Activated CD4-positive, alpha-beta T cell treated with anti-CD3 and anti-CD28 coated beads for 36 hours (primary cell): Measurements from ENCODE around the gene BICD1. TPM values are rescaled to one million over a fixed set of nuclear protein-coding genes. Genes with fewer than 3 reads are reported as not detected.
"Not testable (repeated sequence)": the region's sequence is repeated elsewhere in the genome, so short reads cannot be mapped to it uniquely, and the experiment has no call there.

Source experiments
- ATAC-seq: fragments of 200-7000 bp; cut with Tn5 transposase; one replicate; pipeline ENCODE4 v1.10.0; 2021; ENCODE audit warnings: mild to moderate bottlenecking, moderate library complexity
- CTCF ChIA-PET: fragments of 350-600 bp; sonication (Branson Sonifier 250); formaldehyde crosslinking; loops from one replicate; lab custom pipeline; 2021; ENCODE audit warnings: antibody characterized with exemption; lab: Charles Lee
- POLR2A ChIA-PET: fragments of 350-600 bp; sonication (Branson Sonifier 250); formaldehyde crosslinking; loops from one replicate; lab custom pipeline; 2021; ENCODE audit warnings: antibody characterized with exemption, inconsistent platforms; lab: Charles Lee
- DNase-seq: peaks from one replicate; pipeline ENCODE4 v3.0.0-alpha.2; 2020
- H3K27ac Mint-ChIP-seq: one replicate; pipeline ENCODE4 v1.8.0; 2021; ENCODE audit warnings: mixed read lengths
- H3K27me3 Mint-ChIP-seq: one replicate; pipeline ENCODE4 v1.8.0; 2021; ENCODE audit warnings: mixed read lengths
- H3K36me3 Mint-ChIP-seq: one replicate; pipeline ENCODE4 v1.8.0; 2021; ENCODE audit warnings: low read depth, mixed read lengths
- H3K4me1 Mint-ChIP-seq: one replicate; pipeline ENCODE4 v1.8.0; 2021; ENCODE audit warnings: mixed read lengths
- H3K4me3 Mint-ChIP-seq: one replicate; pipeline ENCODE4 v1.8.0; 2021; ENCODE audit warnings: mild to moderate bottlenecking, moderate library complexity, mixed read lengths
- H3K9me3 Mint-ChIP-seq: one replicate; pipeline ENCODE4 v1.8.0; 2021; ENCODE audit warnings: low read depth, mixed read lengths
- intact Hi-C, 2 experiments: fragments of 100-400 bp; cut with DNase I in 1 of 2; cut with micrococcal nuclease in 1 of 2; formaldehyde crosslinking; loops; one replicate each; pipeline versions ENCODE4 v1.14.2 to v1.15.1; 2022 to 2024; cut with DNase I, micrococcal nuclease
- total RNA-seq, 2 experiments: library from RNA; stranded (reverse); gene quantifications; one replicate each; pipeline ENCODE4 v1.2.3, GENCODE V29; 2021

BICD1 gene
- total RNA-seq, 2 experiments from 2014 or later = 12.7 to 15.1 TPM

- DNase-seq = no peak
- Mint-ChIP-seq H3K4me1 (peaks cover 9% of the 10 kb centered on the region), H3K27me3 (no peaks in the 10 kb centered on the region), H3K27ac (no peak overlapping the region), H3K9me3 (peaks cover 2% of the 10 kb centered on the region), H3K4me3 (no peak overlapping the region), H3K36me3 (no peaks in the 10 kb centered on the region)
- POLR2A ChIA-PET = no interaction called here
- no peak for ATAC-seq
- intact Hi-C loops = no loop called here
- CTCF ChIA-PET = interaction anchor here (0.6 kb wide), 1 partner anchor 48 kb away, joined by 3 read pairs; no protein-coding TSS in a partner anchor
Measured at GRCh38 chr12:32265456-32265855, 158.8 kb downstream of the BICD1 start.

DNA sequence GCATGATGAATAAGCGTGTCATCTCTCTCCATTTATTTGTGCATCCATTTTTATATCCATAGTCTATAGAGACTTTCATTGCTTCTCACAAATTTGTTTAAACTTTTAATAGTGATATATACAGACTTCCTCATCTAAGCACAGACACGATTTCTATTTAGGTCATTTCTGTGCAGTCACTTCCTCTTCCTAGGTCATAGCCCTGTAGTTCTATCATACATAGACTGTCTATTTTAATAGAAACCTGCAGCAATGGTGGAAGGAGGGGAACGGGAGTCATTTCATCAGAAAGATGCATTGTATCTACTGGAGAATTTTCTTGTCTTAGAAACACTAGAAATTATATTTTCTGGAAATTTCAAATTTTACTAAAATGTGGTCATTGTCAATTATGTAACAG lies 159.3 kb downstream of the BICD1 start:
- ChIA-PET POLR2A (no interaction called here), CTCF (no interaction called here)
- Mint-ChIP-seq H3K4me1 (peaks cover 9% of the 10 kb centered on the region), H3K36me3 (no peaks in the 10 kb centered on the region), H3K27me3 (no peaks in the 10 kb centered on the region), H3K4me3 (no peak overlapping the region), H3K27ac (peak overlapping the region; percentile 10), H3K9me3 (peaks cover 2% of the 10 kb centered on the region)
- DNase-seq = no peak
- ATAC-seq = no peak
- intact Hi-C loops = no loop called here

- peaks cover 10% of the 10 kb centered on the region for H3K4me1 Mint-ChIP-seq
- no peak overlapping the region for H3K27ac Mint-ChIP-seq
- H3K9me3 Mint-ChIP-seq = no peaks in the 10 kb centered on the region
- no peaks in the 10 kb centered on the region for H3K36me3 Mint-ChIP-seq
- DNase-seq = no peak
- no peak overlapping the region for H3K4me3 Mint-ChIP-seq
- POLR2A ChIA-PET = no interaction called here
- intact Hi-C loops = no loop called here
- ATAC-seq = no peak
- CTCF ChIA-PET = no interaction called here
- no peaks in the 10 kb centered on the region for H3K27me3 Mint-ChIP-seq
Measured at GRCh38 chr12:32266756-32267155, 160.1 kb downstream of the BICD1 start.

DNA sequence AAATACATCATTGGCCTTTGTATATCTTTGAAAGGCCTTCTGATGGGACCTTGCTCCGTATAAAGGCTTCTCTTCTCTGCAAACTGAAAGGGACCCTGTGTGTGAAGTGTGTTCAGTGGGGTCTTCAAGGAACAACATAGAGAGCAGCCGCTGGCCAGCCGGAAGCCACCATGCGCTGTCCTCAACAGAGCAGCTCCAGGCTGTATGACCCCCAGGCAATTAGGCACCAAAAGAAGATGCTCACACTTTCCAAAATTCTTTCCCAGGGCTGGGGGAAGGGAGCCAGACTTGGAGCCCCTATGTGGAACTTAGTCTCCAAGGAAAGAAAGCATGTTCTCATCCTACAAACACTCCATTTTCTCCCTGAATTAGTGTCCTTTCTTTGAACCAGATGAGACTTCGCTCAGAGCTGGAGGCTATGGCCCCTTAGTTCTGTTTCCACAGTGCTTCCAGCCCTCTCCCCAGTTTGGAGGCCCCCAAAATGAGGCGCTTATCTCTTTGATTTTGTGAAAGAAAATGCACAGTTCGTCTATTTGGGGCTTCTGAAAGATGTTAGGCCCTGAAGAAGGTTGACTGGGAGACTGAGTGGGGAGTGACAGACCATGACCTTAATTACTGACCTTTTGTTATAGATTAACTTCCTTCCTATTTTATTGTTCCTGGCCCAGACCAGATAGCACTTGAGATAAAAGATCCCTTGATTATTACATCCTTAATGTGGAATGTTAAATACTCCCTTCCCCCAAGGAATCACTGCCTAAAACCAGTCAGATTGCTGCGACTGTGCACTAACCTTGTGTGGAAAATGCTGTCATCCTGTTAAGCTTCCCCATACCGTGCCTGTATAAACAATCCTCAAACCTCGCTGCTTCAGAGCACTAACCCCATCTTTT lies 164.4 kb downstream of the BICD1 start:
- Mint-ChIP-seq H3K4me1 (peaks cover 23% of the 10 kb centered on the region), H3K9me3 (no peaks in the 10 kb centered on the region), H3K27ac (no peak overlapping the region), H3K4me3 (no peak overlapping the region), H3K36me3 (no peaks in the 10 kb centered on the region), H3K27me3 (no peaks in the 10 kb centered on the region)
- intact Hi-C loops = no loop called here
- ChIA-PET POLR2A (no interaction called here), CTCF (interaction anchor here (0.6 kb wide), 1 partner anchor 618 kb away, joined by 3 read pairs; no protein-coding TSS in a partner anchor)
- ATAC-seq (no peak), DNase-seq (no peak)

DNA sequence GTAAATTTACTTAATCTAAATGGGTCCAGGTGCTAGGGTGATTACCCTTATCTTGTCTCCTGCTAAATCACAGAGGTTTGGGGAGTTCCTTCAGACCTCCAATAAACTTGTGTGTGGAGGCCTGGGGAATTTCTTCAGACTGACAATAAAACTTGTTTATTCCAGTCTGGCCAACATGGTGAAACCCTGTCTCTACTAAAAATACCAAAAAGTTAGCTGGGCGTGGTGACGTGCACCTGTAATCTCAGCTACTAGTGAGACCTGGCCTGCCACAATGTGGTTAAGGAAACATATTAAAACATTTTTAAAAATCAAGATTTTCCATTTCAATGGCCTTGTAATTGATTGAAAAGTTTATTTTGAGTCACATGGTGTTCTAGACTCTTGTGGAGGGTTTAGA lies 165.8 kb downstream of the BICD1 start:
- no peak for DNase-seq
- H3K36me3 Mint-ChIP-seq = no peaks in the 10 kb centered on the region
- ATAC-seq = no peak
- H3K9me3 Mint-ChIP-seq = no peaks in the 10 kb centered on the region
- intact Hi-C loops = no loop called here
- ChIA-PET CTCF (no interaction called here), POLR2A (no interaction called here)
- H3K27ac Mint-ChIP-seq = peak overlapping the region; percentile 80
- no peak overlapping the region for H3K4me3 Mint-ChIP-seq
- peaks cover 23% of the 10 kb centered on the region for H3K4me1 Mint-ChIP-seq
- no peaks in the 10 kb centered on the region for H3K27me3 Mint-ChIP-seq

GRCh38 chr12:32273063-32273522 lies 166.4 kb downstream of the BICD1 start:
- ATAC-seq = peak; percentile 78
- CTCF ChIA-PET = no interaction called here

DNA sequence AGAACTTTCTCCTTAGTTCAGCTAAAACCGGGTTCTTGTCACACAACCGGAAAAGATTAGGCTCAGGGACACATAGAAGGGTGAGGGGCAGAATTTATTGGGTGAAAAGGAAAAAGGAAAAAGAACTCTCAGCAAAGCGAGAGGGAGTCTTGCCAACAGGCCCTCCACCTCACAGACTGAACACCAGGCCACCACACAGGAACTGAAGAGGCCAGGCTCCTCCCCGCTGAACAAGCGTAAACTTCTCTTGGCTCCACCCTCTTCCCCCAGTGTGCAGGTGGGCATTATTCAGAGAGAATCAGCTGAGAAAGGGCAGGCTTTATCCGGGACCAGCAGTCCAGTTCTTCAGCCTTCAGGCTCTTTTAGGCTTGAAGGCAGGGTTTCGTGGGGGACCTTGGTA lies 167.1 kb downstream of the BICD1 start:
- Mint-ChIP-seq H3K27me3 (no peaks in the 10 kb centered on the region), H3K4me3 (peak overlapping the region; percentile 5), H3K9me3 (peaks cover 2% of the 10 kb centered on the region), H3K36me3 (peaks cover 1% of the 10 kb centered on the region), H3K27ac (peak overlapping the region; percentile 80), H3K4me1 (peaks cover 23% of the 10 kb centered on the region)
- peak; percentile 62 for DNase-seq
- peak; percentile 91 for ATAC-seq
- POLR2A ChIA-PET = interaction anchor here (0.8 kb wide), 1 partner anchor 470 kb away, joined by 3 read pairs; no protein-coding TSS in a partner anchor
- CTCF ChIA-PET = interaction anchor here (0.9 kb wide), 1 partner anchor 620 kb away, joined by 4 read pairs; no protein-coding TSS in a partner anchor
- intact Hi-C loops = loop anchor here in 1 of 2 experiments (1.0 kb wide), 1 partner anchor 16 kb away; no protein-coding TSS in a partner anchor

More at GRCh38 chr12:32273063-32273522, 166.4 kb downstream of the BICD1 start:
- DNase-seq = peak; percentile 59
- Mint-ChIP-seq H3K9me3 (peaks cover under 1% of the 10 kb centered on the region), H3K27me3 (no peaks in the 10 kb centered on the region), H3K27ac (peak overlapping the region; percentile 80), H3K36me3 (no peaks in the 10 kb centered on the region), H3K4me3 (no peak overlapping the region), H3K4me1 (peaks cover 23% of the 10 kb centered on the region)
- POLR2A ChIA-PET = interaction anchor here (0.8 kb wide), 1 partner anchor 469 kb away, joined by 3 read pairs; no protein-coding TSS in a partner anchor
- intact Hi-C loops = loop anchor here in 1 of 2 experiments (1.0 kb wide), 1 partner anchor 16 kb away; no protein-coding TSS in a partner anchor

- ATAC-seq (no peak), DNase-seq (no peak)
- intact Hi-C loops = no loop called here
- CTCF ChIA-PET = interaction anchor here (0.6 kb wide), 1 partner anchor 23 kb away, joined by 3 read pairs; no protein-coding TSS in a partner anchor
- Mint-ChIP-seq H3K4me3 (no peak overlapping the region), H3K4me1 (peaks cover 23% of the 10 kb centered on the region), H3K9me3 (peaks cover 2% of the 10 kb centered on the region), H3K27me3 (no peaks in the 10 kb centered on the region), H3K27ac (no peak overlapping the region), H3K36me3 (peaks cover 1% of the 10 kb centered on the region)
- POLR2A ChIA-PET = no interaction called here
Measured at GRCh38 chr12:32274665-32275064, 168.0 kb downstream of the BICD1 start.

GRCh38 chr12:32275520-32275919 lies 168.9 kb downstream of the BICD1 start:
- H3K27me3 Mint-ChIP-seq, H3K9me3 Mint-ChIP-seq, ATAC-seq, DNase-seq, POLR2A ChIA-PET, H3K36me3 Mint-ChIP-seq, intact Hi-C loops, H3K27ac Mint-ChIP-seq, H3K4me3 Mint-ChIP-seq: not testable (repeated sequence)
- CTCF ChIA-PET = interaction anchor here (1.7 kb wide), 1 partner anchor 37 kb away, joined by 4 read pairs; no protein-coding TSS in a partner anchor
- H3K4me1 Mint-ChIP-seq = peaks cover 23% of the 10 kb centered on the region

DNA sequence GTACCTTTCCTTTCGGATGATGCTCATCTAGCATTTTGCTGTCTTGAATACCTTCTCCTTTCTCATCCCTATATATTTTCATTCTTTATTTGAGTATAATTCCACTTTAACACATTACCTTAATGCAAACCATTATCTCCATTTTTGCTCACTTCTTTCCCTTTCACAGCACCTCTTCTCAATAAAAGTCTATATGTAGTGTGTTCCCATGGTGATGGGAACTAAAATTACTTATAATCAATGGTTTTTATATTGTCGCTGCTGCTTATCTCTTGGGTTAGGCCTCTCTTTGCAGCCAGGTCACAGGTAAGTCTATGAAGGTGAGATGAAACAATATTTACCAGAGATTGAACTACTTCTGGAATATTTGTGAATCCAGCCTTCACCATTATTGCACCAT lies 171.1 kb downstream of the BICD1 start:
- ChIA-PET CTCF (interaction anchor here (0.6 kb wide), 2 partner anchors 78 to 834 kb away, joined by 3 to 4 read pairs; no protein-coding TSS in a partner anchor), POLR2A (no interaction called here)
- Mint-ChIP-seq H3K27ac (no peak overlapping the region), H3K4me3 (no peak overlapping the region), H3K4me1 (peaks cover 13% of the 10 kb centered on the region), H3K27me3 (no peaks in the 10 kb centered on the region), H3K36me3 (peaks cover 1% of the 10 kb centered on the region), H3K9me3 (peaks cover 2% of the 10 kb centered on the region)
- DNase-seq (no peak), ATAC-seq (no peak)
- intact Hi-C loops = no loop called here

- Mint-ChIP-seq H3K36me3 (peaks cover 1% of the 10 kb centered on the region), H3K27me3 (no peaks in the 10 kb centered on the region), H3K27ac (no peak overlapping the region), H3K4me1 (no peaks in the 10 kb centered on the region), H3K9me3 (peaks cover 2% of the 10 kb centered on the region), H3K4me3 (no peak overlapping the region)
- intact Hi-C loops = no loop called here
- ATAC-seq (no peak), DNase-seq (no peak)
- ChIA-PET POLR2A (no interaction called here), CTCF (no interaction called here)
Measured at GRCh38 chr12:32281098-32281497, 174.5 kb downstream of the BICD1 start.
